ENCODE results near the gene CFAP141. TPM values are rescaled to one million over a fixed set of nuclear protein-coding genes. Genes with fewer than 3 reads are reported as not detected.

The CFAP141 gene
- total and polyA plus RNA-seq, 2 of the 13 experiments (the other 11 are each of a cell fraction or from before 2014, with no cell fraction given): not detected

DNA sequence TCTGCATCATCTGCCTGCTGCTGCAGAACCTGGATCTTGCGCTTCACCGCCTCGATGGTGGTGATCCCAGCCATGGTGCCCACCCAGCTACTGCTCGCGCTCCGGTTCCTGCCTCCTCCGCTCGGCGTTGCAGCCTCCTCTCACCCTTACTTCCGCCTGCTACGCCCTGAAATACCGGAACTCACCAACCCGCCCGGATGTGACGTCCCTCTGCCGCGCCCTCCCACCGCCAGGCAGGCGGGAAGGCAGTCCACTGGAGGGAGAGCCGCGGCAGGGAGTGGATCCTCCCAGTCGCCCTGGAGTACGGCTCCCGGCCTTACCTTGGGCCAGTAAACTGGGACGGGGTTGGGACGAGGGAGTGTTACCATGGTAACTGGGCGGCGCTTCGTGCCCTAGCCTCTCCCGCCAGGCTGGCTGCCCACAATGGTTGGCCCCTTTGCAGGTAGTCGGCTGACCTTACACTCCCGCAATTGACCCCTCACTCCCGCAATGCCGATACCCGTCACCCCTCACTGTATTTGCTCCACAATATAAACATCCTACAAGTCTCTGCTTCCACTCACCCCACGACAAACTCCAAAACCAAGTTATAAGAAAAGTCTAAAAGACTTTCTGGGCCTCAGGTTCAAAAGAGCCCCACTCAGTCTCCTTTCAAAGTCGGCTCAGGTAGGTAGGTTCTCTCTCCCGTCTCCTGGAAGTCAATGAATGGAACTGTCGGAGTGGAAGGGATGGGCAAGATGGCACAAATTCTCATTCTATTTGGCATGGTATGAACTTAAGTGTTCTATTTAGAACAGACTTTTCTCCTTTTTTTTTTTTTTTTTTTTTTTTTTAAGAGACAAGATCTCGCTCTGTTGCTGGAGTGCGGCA is 22.9 kb downstream of the CFAP141 start (continued):
- TF ChIP-seq, protein P1, sequence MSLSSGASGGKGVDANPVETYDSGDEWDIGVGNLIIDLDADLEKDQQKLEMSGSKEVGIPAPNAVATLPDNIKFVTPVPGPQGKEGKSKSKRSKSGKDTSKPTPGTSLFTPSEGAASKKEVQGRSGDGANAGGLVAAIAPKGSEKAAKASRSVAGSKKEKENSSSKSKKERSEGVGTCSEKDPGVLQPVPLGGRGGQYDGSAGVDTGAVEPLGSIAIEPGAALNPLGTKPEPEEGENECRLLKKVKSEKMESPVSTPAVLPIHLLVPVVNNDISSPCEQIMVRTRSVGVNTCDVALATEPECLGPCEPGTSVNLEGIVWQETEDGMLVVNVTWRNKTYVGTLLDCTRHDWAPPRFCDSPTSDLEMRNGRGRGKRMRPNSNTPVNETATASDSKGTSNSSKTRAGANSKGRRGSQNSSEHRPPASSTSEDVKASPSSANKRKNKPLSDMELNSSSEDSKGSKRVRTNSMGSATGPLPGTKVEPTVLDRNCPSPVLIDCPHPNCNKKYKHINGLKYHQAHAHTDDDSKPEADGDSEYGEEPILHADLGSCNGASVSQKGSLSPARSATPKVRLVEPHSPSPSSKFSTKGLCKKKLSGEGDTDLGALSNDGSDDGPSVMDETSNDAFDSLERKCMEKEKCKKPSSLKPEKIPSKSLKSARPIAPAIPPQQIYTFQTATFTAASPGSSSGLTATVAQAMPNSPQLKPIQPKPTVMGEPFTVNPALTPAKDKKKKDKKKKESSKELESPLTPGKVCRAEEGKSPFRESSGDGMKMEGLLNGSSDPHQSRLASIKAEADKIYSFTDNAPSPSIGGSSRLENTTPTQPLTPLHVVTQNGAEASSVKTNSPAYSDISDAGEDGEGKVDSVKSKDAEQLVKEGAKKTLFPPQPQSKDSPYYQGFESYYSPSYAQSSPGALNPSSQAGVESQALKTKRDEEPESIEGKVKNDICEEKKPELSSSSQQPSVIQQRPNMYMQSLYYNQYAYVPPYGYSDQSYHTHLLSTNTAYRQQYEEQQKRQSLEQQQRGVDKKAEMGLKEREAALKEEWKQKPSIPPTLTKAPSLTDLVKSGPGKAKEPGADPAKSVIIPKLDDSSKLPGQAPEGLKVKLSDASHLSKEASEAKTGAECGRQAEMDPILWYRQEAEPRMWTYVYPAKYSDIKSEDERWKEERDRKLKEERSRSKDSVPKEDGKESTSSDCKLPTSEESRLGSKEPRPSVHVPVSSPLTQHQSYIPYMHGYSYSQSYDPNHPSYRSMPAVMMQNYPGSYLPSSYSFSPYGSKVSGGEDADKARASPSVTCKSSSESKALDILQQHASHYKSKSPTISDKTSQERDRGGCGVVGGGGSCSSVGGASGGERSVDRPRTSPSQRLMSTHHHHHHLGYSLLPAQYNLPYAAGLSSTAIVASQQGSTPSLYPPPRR (CRISPR knock-in tag; IDR thresholded peaks at IDR 0.05; ENCODE audit: borderline replicate concordance): no peak
- TF ChIP-seq, protein P2, sequence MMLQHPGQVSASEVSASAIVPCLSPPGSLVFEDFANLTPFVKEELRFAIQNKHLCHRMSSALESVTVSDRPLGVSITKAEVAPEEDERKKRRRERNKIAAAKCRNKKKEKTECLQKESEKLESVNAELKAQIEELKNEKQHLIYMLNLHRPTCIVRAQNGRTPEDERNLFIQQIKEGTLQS (CRISPR knock-in tag; IDR thresholded peaks at IDR 0.05): no peak
- TF ChIP-seq ESRRA (CRISPR knock-in tag; IDR thresholded peaks at IDR 0.05; ENCODE audit: low read depth) (peak; percentile 71; the same call in 1 of the 2 replicates), TBL1XR1 (IDR thresholded peaks at IDR 0.05; ENCODE audit: borderline replicate concordance, low read length, partially characterized antibody) (peak; percentile 44), CBX2 (IDR thresholded peaks at IDR 0.05; ENCODE audit: low read depth, low read length) (no peak), CBX2 (CRISPR knock-in tag; IDR thresholded peaks at IDR 0.05; ENCODE audit: low read depth) (no peak), ZNF619 (CRISPR knock-in tag; IDR thresholded peaks at IDR 0.05) (peak; percentile 83; the same call in 1 of the 2 replicates), SP2 (CRISPR knock-in tag; IDR thresholded peaks at IDR 0.05) (peak; percentile 87), SSRP1 (CRISPR knock-in tag; IDR thresholded peaks at IDR 0.05) (no peak), CENPT (CRISPR knock-in tag; IDR thresholded peaks at IDR 0.05; ENCODE audit: low read depth) (peak; percentile 67; the same call in 1 of the 2 replicates), ZBTB3 (CRISPR knock-in tag; IDR thresholded peaks at IDR 0.05; ENCODE audit: borderline replicate concordance, low read depth) (no peak), SOX5 (CRISPR knock-in tag; IDR thresholded peaks at IDR 0.05; ENCODE audit: borderline replicate concordance) (peak; percentile 66; the same call in 1 of the 2 replicates), ZNF30 (CRISPR knock-in tag; IDR thresholded peaks at IDR 0.05) (no peak), AGO2 (optimal IDR thresholded peaks at IDR 0.05; ENCODE audit: low read depth, low read length) (no peak), KDM5A (IDR thresholded peaks at IDR 0.05; ENCODE audit: borderline replicate concordance, low read length) (0 out of 2 replicates have a peak, but pooled peaks have one; percentile 22), ZMAT3 (CRISPR knock-in tag; conservative IDR thresholded peaks at IDR 0.05) (peak; percentile 76; the same call in 1 of the 2 replicates), ZNF850 (CRISPR knock-in tag; conservative IDR thresholded peaks at IDR 0.05) (no peak), AGO1 (IDR thresholded peaks at IDR 0.05; ENCODE audit: low read depth, low read length, poor library complexity, severe bottlenecking) (no peak), ATF1 (CRISPR knock-in tag; IDR thresholded peaks at IDR 0.05) (peak; percentile 90)
- TF ChIP-seq, protein P3, sequence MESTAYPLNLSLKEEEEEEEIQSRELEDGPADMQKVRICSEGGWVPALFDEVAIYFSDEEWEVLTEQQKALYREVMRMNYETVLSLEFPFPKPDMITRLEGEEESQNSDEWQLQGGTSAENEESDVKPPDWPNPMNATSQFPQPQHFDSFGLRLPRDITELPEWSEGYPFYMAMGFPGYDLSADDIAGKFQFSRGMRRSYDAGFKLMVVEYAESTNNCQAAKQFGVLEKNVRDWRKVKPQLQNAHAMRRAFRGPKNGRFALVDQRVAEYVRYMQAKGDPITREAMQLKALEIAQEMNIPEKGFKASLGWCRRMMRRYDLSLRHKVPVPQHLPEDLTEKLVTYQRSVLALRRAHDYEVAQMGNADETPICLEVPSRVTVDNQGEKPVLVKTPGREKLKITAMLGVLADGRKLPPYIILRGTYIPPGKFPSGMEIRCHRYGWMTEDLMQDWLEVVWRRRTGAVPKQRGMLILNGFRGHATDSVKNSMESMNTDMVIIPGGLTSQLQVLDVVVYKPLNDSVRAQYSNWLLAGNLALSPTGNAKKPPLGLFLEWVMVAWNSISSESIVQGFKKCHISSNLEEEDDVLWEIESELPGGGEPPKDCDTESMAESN (CRISPR knock-in tag; conservative IDR thresholded peaks at IDR 0.05): peak; percentile 91
- TF ChIP-seq, protein P4, sequence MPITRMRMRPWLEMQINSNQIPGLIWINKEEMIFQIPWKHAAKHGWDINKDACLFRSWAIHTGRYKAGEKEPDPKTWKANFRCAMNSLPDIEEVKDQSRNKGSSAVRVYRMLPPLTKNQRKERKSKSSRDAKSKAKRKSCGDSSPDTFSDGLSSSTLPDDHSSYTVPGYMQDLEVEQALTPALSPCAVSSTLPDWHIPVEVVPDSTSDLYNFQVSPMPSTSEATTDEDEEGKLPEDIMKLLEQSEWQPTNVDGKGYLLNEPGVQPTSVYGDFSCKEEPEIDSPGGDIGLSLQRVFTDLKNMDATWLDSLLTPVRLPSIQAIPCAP (CRISPR knock-in tag; IDR thresholded peaks at IDR 0.05; ENCODE audit: low read depth): no peak

All from HepG2 (cell line).